ENCODE data around the gene FOXN1. TPM values are rescaled to one million over a fixed set of nuclear protein-coding genes. Genes with fewer than 3 reads are reported as not detected.

FOXN1 gene
- total and polyA plus RNA-seq, 2 donors (not counting 1 experiment from before 2014, with no cell fraction given), result not detected

- H3K4me3 ChIP-seq (replicated peaks in 1 of 4; ENCODE audit: control extremely low read depth in 1 of 4, insufficient read depth in 1 of 4, low read depth in 3 of 4, low read length in 4 of 4), result no peak overlapping the region
- H2AFZ ChIP-seq (ENCODE audit: low read length), result no peak overlapping the region
- H3K79me2 ChIP-seq (ENCODE audit: control insufficient read depth, insufficient read depth, low read length), result no peaks in the 10 kb centered on the region
- no peaks in the 10 kb centered on the region for H4K20me1 ChIP-seq (ENCODE audit: control insufficient read depth, extremely low read depth, insufficient read depth, low read length)
- no peaks in the 10 kb centered on the region for H3K36me3 ChIP-seq (ENCODE audit: control insufficient read depth, insufficient read depth, low read length)
- no peak overlapping the region for H3K9ac ChIP-seq (ENCODE audit: insufficient read depth, low read length)
- H3K27me3 ChIP-seq (ENCODE audit: control insufficient read depth, insufficient read depth, low read length), result peaks cover 11% of the 10 kb centered on the region
- H3K4me1 ChIP-seq (ENCODE audit: control insufficient read depth, extremely low read depth, insufficient read depth, low read length), result no peaks in the 10 kb centered on the region
- DNase-seq (ENCODE audit: low read depth in 2 of 2), result no peak
- no peaks in the 10 kb centered on the region for H3K9me3 ChIP-seq (ENCODE audit: control insufficient read depth, insufficient read depth, low read depth, low read length)
- TF ChIP-seq EZH2 (IDR thresholded peaks at IDR 0.05; ENCODE audit: low read length, missing control alignments) (no peak), CTCF (conservative IDR thresholded peaks at IDR 0.05 in 1 of 2, IDR thresholded peaks at IDR 0.05 in 1 of 2; ENCODE audit: low read depth in 1 of 2, low read length in 2 of 2) (no peak)
- H3K27ac ChIP-seq (ENCODE audit: insufficient read depth, low read length), result no peak overlapping the region
- no peak overlapping the region for H3K4me2 ChIP-seq (ENCODE audit: extremely low read depth, insufficient read depth, low read length)
These were observed 32.2 kb downstream of the FOXN1 start for GRCh38 chr17:28538296-28538895.

GRCh38 chr17:28540231-28540630 lies 34.1 kb downstream of the FOXN1 start:
- Histone ChIP-seq H3K4me1 (ENCODE audit: control insufficient read depth, extremely low read depth, insufficient read depth, low read length) (no peaks in the 10 kb centered on the region), H4K20me1 (ENCODE audit: control insufficient read depth, extremely low read depth, insufficient read depth, low read length) (no peaks in the 10 kb centered on the region), H2AFZ (ENCODE audit: low read length) (no peak overlapping the region), H3K9me3 (ENCODE audit: control insufficient read depth, insufficient read depth, low read depth, low read length) (no peaks in the 10 kb centered on the region), H3K27ac (ENCODE audit: insufficient read depth, low read length) (no peak overlapping the region), H3K36me3 (ENCODE audit: control insufficient read depth, insufficient read depth, low read length) (no peaks in the 10 kb centered on the region), H3K9ac (ENCODE audit: insufficient read depth, low read length) (no peak overlapping the region), H3K79me2 (ENCODE audit: control insufficient read depth, insufficient read depth, low read length) (no peaks in the 10 kb centered on the region), H3K4me3 (replicated peaks in 1 of 4; ENCODE audit: control extremely low read depth in 1 of 4, insufficient read depth in 1 of 4, low read depth in 3 of 4, low read length in 4 of 4) (no peak overlapping the region), H3K27me3 (ENCODE audit: control insufficient read depth, insufficient read depth, low read length) (peaks cover 11% of the 10 kb centered on the region), H3K4me2 (ENCODE audit: extremely low read depth, insufficient read depth, low read length) (no peak overlapping the region)
- DNase-seq (ENCODE audit: low read depth in 2 of 2), result no peak
- no peak for TF ChIP-seq CTCF (conservative IDR thresholded peaks at IDR 0.05 in 1 of 2, IDR thresholded peaks at IDR 0.05 in 1 of 2; ENCODE audit: low read depth in 1 of 2, low read length in 2 of 2)
- no peak for TF ChIP-seq EZH2 (IDR thresholded peaks at IDR 0.05; ENCODE audit: low read length, missing control alignments)

- no peaks in the 10 kb centered on the region for H3K36me3 ChIP-seq (ENCODE audit: control insufficient read depth, insufficient read depth, low read length)
- no peaks in the 10 kb centered on the region for H3K4me1 ChIP-seq (ENCODE audit: control insufficient read depth, extremely low read depth, insufficient read depth, low read length)
- peaks cover 4% of the 10 kb centered on the region for H3K27me3 ChIP-seq (ENCODE audit: control insufficient read depth, insufficient read depth, low read length)
- no peaks in the 10 kb centered on the region for H4K20me1 ChIP-seq (ENCODE audit: control insufficient read depth, extremely low read depth, insufficient read depth, low read length)
- H3K79me2 ChIP-seq (ENCODE audit: control insufficient read depth, insufficient read depth, low read length), result no peaks in the 10 kb centered on the region
- no peak overlapping the region for H3K4me2 ChIP-seq (ENCODE audit: extremely low read depth, insufficient read depth, low read length)
- no peak overlapping the region for H3K4me3 ChIP-seq (replicated peaks in 1 of 4; ENCODE audit: control extremely low read depth in 1 of 4, insufficient read depth in 1 of 4, low read depth in 3 of 4, low read length in 4 of 4)
- H3K9ac ChIP-seq (ENCODE audit: insufficient read depth, low read length), result no peak overlapping the region
- H3K9me3 ChIP-seq (ENCODE audit: control insufficient read depth, insufficient read depth, low read depth, low read length), result no peaks in the 10 kb centered on the region
- no peak overlapping the region for H3K27ac ChIP-seq (ENCODE audit: insufficient read depth, low read length)
- TF ChIP-seq EZH2 (IDR thresholded peaks at IDR 0.05; ENCODE audit: low read length, missing control alignments) (no peak), CTCF (conservative IDR thresholded peaks at IDR 0.05 in 1 of 2, IDR thresholded peaks at IDR 0.05 in 1 of 2; ENCODE audit: low read depth in 1 of 2, low read length in 2 of 2) (no peak)
- DNase-seq (ENCODE audit: low read depth in 2 of 2), result no peak
- no peak overlapping the region for H2AFZ ChIP-seq (ENCODE audit: low read length)
These were observed 35.3 kb downstream of the FOXN1 start for GRCh38 chr17:28541439-28541838.

All from fibroblast of lung (primary cell).